ENCODE data around the gene XG.

The XG gene

GRCh38 chrX:2824886-2825285, 73.0 kb downstream of the XG start:
- no peak for TF ChIP-seq CTCF (IDR thresholded peaks at IDR 0.05)

DNA sequence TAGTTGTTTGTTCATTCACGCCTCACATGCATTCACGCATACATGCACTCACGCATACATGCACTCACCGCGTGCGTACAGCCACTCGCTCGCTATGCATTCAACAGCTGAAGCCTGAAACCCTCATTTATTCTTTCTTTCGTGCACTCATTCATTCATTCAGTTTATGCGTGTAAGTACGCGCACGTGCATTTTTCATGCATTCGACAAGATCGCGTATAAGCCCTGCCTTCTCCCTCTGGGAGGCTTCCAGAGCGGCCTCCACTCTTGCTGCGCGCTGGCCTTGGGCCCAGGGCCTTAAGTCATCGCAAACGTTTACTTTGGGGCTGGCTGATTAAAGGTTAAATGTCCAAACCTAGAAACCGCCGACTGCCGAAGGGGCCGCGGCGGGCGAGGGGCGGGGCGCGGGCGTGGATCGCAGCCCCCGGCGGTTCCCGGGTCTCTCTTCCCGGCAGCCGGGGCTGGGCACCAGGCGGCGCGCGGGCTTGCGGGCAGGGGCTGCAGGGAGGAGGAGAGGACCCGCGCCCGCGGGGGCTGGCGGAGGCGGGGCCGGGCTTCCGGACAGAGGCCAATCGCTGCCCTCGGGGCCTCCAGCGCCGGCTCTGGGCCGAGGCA, 76.6 kb downstream of the XG start, which contains the start of gene GYG2:
Gene GYG2 (plus strand): TSS at position 587 of the 615 bp plus-strand sequence. CDS start 1,259 bp downstream, outside the sequence.
- TF ChIP-seq CTCF (IDR thresholded peaks at IDR 0.05): no peak

- no peak for TF ChIP-seq CTCF (IDR thresholded peaks at IDR 0.05)
Observed at GRCh38 chrX:2828959-2829411, 77.1 kb downstream of the XG start.

GRCh38 chrX:2829469-2830246, 77.8 kb downstream of the XG start:
- TF ChIP-seq CTCF (IDR thresholded peaks at IDR 0.05): no peak

DNA sequence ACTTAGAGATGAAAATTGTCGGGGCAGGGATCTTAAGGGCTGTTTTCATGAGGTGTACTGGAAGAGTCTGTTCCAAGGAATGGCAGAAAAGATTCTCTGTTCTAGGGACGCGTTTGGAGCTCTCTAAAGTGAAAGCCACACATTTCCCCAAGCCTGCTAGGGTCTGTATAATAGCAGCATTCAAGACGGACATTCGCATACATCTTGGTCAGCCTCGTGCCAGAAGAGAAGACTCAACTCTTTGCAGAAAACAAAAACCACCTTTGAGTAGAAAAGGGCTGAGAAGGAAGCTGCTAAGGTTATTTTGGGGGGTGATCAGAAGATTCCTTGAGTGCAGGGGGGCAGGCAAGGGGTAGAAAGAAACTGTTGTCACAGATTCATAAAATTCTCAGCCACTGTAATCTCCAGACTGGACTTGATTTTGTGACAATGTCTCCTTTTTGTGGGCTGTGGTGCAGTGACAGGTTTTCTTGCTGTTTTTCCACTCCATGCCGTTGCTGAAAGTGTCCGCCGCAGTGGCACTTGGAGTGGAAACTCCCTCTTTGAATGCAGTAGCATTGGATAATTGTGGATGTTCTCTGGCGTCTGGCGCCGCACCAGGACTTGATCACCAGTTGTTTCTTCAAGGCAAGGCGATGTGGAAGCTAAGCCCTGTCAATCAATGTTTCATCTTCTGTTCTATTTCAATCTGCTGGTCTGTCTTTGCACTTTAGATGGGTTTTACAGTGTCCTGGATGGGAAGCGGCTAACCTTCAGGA, 79.8 kb downstream of the XG start:
- TF ChIP-seq CTCF (IDR thresholded peaks at IDR 0.05): no peak

DNA sequence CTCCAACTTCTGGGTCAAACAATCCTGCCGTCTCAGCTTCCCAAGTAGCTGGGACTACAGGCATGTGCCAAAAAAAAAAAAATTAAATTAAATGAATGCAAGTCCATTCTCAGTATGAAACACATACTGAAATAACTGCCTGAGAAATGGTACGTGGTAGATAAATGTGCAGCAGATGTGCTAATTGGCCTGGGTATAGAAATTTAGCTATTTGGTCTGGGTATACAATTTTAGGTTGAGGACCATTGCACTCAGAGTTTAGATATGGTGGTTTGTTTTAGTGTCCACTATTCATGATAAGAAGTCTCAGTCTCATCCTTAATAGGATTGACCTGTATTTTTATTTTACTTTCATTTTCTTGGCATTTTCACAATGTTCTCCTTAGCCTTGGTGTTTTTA, 86.1 kb downstream of the XG start:
- TF ChIP-seq CTCF (IDR thresholded peaks at IDR 0.05): no peak

DNA sequence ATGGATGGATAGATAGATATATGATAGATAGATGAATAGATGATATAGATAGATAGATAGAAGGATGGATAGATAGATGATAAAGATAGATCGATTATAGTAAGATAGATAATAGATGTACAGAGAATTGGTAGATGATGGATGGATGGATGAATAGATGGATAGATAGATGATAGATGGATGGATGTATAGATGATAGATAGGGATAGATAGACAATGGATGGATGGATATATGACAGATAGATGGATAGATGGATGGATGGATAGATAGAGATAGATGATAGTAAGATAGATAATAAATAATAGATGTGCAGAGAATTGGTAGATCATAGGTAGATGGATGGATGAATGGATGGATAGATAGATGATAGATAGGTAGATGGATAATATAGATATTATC, 89.1 kb downstream of the XG start:
- no peak for TF ChIP-seq CTCF (IDR thresholded peaks at IDR 0.05)

Data from LNCAP (cell line).